Neural crest cell (in vitro differentiated cells): ENCODE data around the gene CIC. TPM values are rescaled to one million over a fixed set of nuclear protein-coding genes. Genes with fewer than 3 reads are reported as not detected.

Experiments
- DNase-seq: peaks from one replicate; pipeline ENCODE4 v3.0.0; 2021; ENCODE audit warnings: low read depth, mixed read lengths, low spot score
- H3K27ac Mint-ChIP-seq: one replicate; pipeline ENCODE4 v1.8.0; 2021; ENCODE audit warnings: mild to moderate bottlenecking, mixed read lengths; ENCODE audit not compliant: unreplicated experiment
- H3K27me3 Mint-ChIP-seq: 2 replicates; pipeline ENCODE4 v1.8.0; 2021; ENCODE audit warnings: low read depth, mild to moderate bottlenecking, mixed read lengths
- H3K36me3 Mint-ChIP-seq: 2 replicates; pipeline ENCODE4 v1.8.0; 2021; ENCODE audit warnings: low read depth, mild to moderate bottlenecking, mixed read lengths
- H3K4me1 Mint-ChIP-seq: 2 replicates; pipeline ENCODE4 v1.8.0; 2021; ENCODE audit warnings: mixed read lengths
- H3K4me3 Mint-ChIP-seq: one replicate; pipeline ENCODE4 v1.8.0; 2021; ENCODE audit warnings: mild to moderate bottlenecking, mixed read lengths
- H3K9me3 Mint-ChIP-seq: 2 replicates; pipeline ENCODE4 v1.8.0; 2021; ENCODE audit warnings: mixed read lengths
- CTCF ChIP-seq: fragments of 200-600 bp; sonication (generic); conservative IDR thresholded peaks from 2 replicates; pipeline ENCODE4 v1.5.0; 2021; ENCODE audit warnings: antibody characterized with exemption, mild to moderate bottlenecking
- total RNA-seq: library from RNA; stranded (reverse); gene quantifications from 2 replicates; pipeline ENCODE4 v1.2.1, GENCODE V29; 2021

Gene CIC
- total RNA-seq, 1 donor from 2014 or later, result 93.4 TPM

DNA sequence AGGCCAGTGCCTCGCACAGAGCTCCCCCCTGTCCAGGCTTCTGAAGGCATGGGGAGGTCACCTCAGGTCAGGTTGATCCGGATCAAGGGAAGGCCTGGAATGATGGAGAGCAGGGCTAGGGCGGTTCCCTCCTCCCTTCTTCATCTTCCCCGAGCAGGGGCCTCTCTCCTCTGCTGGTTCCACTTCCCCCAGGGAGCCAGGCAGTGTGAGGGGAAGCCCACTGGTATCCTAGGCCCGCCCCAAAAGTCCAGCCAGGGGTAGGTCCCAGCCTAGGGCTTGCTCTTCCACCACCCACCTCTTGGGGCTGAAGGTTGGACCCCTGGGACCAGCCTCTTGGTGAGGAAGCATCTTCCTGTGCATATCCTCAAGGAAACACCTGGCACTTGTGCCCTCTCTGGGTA lies 16.5 kb downstream of the CIC start:
- H3K27ac Mint-ChIP-seq, result no peak overlapping the region
- H3K4me1 Mint-ChIP-seq, result peaks cover 18% of the 10 kb centered on the region
- DNase-seq, result no peak
- H3K27me3 Mint-ChIP-seq, result peaks cover 4% of the 10 kb centered on the region
- H3K4me3 Mint-ChIP-seq, result peak overlapping the region; percentile 98
- H3K36me3 Mint-ChIP-seq, result peaks cover 3% of the 10 kb centered on the region
- no peaks in the 10 kb centered on the region for H3K9me3 Mint-ChIP-seq
- no peak for TF ChIP-seq CTCF

DNA sequence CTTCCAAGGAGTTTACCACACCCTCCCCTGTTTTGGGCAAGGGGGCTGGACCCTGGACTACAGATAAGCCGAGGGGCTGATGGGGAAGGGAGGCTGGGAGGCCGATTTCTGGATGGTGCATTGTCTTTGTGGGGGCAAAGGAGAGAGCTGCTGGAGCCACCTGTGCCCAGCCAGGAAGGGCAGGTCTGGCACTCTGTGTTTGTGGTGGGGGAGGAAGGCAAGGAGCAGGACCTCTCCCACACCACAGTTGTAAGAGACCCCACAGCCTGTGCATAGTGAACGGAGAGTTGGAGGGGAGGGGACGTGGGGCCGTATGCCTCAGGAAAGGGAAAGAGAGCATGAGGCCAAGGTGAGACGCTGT lies 16.9 kb downstream of the CIC start:
- H3K36me3 Mint-ChIP-seq, result peaks cover 3% of the 10 kb centered on the region
- H3K4me3 Mint-ChIP-seq, result peak overlapping the region; percentile 98
- H3K4me1 Mint-ChIP-seq, result peaks cover 18% of the 10 kb centered on the region
- H3K27ac Mint-ChIP-seq, result no peak overlapping the region
- no peak for TF ChIP-seq CTCF
- no peaks in the 10 kb centered on the region for H3K9me3 Mint-ChIP-seq
- H3K27me3 Mint-ChIP-seq, result peaks cover 4% of the 10 kb centered on the region
- no peak for DNase-seq

DNA sequence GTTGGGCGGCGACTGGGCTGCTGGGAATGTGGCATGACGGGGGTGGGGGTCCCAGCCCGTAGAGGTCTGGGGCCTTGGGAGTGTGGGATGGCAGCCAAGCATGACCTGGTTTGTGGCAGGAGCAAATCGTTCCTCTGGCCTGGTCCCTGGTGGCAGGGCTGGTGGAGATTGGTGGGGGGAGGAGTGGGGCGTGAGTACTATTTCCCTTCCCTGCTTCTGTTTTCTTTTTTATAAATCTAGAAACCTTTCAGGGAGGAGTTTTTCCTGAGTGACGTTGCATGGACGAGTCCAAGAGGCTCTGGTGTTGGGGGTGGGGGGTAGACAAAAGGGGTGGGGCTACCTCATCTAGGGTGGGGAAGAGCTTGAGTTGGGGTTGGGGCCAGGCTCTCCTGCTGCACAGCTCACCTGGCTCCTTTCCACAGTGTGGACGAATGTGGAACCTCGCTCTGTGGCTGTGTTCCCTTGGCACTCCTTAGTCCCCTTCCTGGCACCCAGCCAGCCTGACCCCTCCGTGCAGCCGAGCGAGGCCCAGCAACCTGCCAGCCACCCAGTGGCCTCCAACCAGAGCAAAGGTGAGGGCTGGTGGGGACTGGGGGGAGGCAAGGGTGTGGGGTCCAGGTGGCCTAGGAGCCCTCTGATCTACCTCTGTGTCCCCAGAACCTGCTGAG lies 17.4 kb downstream of the CIC start:
- TF ChIP-seq CTCF, result no peak
- H3K36me3 Mint-ChIP-seq, result peaks cover 3% of the 10 kb centered on the region
- peak overlapping the region; percentile 98 for H3K4me3 Mint-ChIP-seq
- H3K4me1 Mint-ChIP-seq, result peaks cover 18% of the 10 kb centered on the region
- no peaks in the 10 kb centered on the region for H3K9me3 Mint-ChIP-seq
- peaks cover 4% of the 10 kb centered on the region for H3K27me3 Mint-ChIP-seq
- no peak for DNase-seq
- no peak overlapping the region for H3K27ac Mint-ChIP-seq

GRCh38 chr19:42287017-42287826 lies 18.2 kb downstream of the CIC start:
- Mint-ChIP-seq H3K36me3 (peaks cover 7% of the 10 kb centered on the region), H3K27me3 (peaks cover 4% of the 10 kb centered on the region), H3K27ac (no peak overlapping the region), H3K4me3 (peak overlapping the region; percentile 62), H3K4me1 (peaks cover 23% of the 10 kb centered on the region), H3K9me3 (no peaks in the 10 kb centered on the region)
- TF ChIP-seq CTCF, result no peak
- no peak for DNase-seq

- Mint-ChIP-seq H3K9me3 (no peaks in the 10 kb centered on the region), H3K27ac (no peak overlapping the region), H3K4me3 (peak overlapping the region; percentile 72), H3K4me1 (peaks cover 23% of the 10 kb centered on the region), H3K27me3 (peaks cover 4% of the 10 kb centered on the region), H3K36me3 (peaks cover 7% of the 10 kb centered on the region)
- DNase-seq, result no peak
- no peak for TF ChIP-seq CTCF
These were observed 18.7 kb downstream of the CIC start for GRCh38 chr19:42287827-42288107.
